GM12873 (cell line): ENCODE results near the gene UBE2E2.
A peak's percentile ranks its signal among the peaks of the same experiment; 100 is the strongest.

Experiments
- TF ChIP-seq, protein P1 (sequence below): IDR thresholded peaks from 2 replicates; pipeline ENCODE4 v1.5.1; 2012; ENCODE audit warnings: low read depth, mild to moderate bottlenecking, moderate library complexity, low read length, control low read depth; ENCODE audit not compliant: insufficient read depth; ENCODE audit errors: missing control alignments

Gene UBE2E2

DNA sequence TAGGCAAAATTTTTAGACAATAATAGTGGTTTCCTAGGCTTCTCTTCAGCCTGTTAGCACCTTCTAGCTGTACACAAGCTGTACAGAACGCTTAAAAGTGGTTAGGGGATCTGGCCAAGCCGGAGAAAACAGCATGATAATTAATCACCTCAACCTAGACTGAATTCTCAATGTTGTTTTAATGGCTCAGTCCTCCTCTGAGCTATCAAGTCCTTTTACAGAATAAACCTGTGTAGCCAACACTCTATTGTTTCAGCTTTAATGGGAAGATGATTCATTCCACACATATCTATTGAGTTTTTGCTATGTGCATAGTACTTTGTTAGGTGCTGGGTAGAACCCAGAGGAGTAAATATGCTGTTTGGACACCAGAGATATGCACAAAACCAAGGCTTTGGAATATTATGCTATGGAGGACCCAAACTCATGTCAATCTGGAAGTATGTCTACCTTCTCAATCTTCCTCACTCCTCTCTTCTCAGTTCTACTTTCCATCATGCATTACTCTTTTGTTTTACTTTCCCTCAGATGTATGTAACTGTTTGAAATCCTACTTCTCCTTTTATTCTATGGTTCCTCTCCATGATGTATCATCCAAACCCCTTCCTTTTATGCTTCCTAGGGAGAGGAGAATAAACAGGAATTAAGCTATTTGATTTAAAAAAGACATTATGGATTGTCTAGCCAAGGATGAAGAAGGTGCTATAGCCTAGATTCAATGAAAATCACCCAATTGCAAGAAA, 27.6 kb upstream of the UBE2E2 start:
- TF ChIP-seq, protein P1, sequence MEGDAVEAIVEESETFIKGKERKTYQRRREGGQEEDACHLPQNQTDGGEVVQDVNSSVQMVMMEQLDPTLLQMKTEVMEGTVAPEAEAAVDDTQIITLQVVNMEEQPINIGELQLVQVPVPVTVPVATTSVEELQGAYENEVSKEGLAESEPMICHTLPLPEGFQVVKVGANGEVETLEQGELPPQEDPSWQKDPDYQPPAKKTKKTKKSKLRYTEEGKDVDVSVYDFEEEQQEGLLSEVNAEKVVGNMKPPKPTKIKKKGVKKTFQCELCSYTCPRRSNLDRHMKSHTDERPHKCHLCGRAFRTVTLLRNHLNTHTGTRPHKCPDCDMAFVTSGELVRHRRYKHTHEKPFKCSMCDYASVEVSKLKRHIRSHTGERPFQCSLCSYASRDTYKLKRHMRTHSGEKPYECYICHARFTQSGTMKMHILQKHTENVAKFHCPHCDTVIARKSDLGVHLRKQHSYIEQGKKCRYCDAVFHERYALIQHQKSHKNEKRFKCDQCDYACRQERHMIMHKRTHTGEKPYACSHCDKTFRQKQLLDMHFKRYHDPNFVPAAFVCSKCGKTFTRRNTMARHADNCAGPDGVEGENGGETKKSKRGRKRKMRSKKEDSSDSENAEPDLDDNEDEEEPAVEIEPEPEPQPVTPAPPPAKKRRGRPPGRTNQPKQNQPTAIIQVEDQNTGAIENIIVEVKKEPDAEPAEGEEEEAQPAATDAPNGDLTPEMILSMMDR: no peak

DNA sequence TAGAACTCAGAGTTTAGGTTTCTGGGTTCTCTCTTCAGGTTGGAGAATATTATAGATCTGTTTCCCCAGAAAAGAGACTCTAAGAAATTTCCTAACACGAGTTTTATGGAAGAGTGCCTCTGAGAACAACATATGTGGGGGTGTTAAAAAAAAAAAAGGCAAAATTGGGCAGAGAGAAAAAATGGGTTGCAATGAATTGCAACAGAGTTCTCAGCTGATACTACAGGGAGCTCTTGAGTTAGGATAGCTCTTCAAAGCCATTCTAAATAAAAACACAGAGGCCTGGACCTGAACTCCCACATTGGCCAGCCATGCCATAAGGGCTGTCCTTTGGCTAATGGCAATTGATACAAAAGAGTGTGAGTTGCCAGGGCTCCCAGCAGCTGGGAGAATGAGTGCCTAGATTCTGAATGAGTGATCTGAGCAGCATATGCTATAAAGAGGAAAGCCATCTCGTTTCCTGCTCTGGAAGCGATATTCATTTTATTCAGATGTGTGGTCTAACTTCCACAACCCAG, 20.1 kb upstream of the UBE2E2 start:
- TF ChIP-seq, protein P1: no peak

DNA sequence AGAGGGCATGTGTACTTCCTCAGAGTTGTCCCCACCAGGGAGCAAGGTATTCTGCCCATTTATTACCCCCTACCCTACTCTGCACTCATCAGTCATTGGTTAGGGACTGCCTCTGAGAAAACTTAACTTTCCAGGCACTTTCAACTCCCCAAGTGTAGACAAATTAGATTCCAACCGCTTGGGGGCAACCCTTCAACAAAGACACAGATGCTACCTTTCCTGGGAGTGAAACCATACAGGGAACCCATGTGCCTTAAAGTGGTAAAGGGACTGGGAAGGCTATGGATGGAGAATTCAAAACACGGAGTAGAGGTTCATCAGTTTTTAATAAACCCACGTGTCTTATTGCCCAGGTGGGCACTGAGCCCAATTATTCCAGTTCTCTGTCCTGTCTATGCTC, 19.4 kb upstream of the UBE2E2 start:
- TF ChIP-seq, protein P1: peak; percentile 42

DNA sequence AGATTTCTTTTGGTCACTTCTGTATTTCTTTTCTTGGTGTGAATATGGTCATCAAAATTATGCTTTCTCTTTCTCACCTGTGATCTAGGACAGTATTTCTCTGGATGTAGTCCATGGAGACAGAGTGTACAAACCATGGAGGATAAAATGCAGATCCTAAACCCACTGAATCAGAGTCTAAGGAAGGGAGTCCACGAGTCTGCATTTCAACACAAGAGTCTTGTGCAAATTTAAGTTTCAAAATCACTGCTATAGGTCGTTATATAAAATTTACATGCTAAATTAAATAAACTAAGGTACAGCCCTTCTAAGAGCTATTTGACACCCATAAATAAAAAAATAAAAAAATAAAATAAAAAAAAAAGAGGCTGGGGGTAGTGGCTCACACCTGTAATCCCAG, 17.3 kb upstream of the UBE2E2 start:
- TF ChIP-seq, protein P1: no peak

DNA sequence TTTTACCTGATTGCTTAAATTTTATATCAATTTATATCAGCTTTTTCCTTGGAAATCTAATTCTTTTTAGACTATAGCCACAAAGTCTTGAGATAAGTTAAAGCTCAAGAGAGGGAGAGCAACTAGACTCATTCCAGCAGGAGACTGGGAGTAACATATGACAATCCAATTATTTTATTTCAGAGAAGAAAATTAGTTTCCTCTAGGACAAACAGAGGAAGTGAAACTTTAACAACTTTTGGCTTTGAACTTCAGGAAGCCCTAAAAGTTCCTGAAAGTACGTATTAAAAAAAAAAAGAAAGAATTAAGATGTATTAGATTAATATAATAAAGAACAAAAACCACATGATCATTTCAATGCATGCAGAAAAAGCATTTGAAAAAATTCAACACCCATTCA, 13.9 kb upstream of the UBE2E2 start:
- TF ChIP-seq, protein P1: no peak

DNA sequence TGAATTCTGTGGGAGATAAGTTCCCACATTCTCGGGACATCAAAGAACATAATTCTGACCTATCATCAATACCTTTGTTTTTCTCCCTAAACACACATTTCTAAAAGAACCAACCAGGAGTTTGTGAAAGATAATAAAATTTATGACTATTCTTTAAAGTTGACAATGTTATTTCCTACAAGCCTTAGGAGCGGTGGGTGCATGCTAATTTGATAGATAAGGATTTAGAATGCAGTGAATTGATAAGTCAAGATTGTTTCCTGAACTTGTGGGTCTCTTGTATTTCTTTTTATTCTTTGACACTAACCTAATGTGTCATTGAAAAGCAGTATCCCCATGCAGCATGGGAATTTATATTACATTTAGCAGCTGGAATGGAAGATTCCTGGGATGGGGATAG, 10.3 kb upstream of the UBE2E2 start:
- TF ChIP-seq, protein P1: no peak

DNA sequence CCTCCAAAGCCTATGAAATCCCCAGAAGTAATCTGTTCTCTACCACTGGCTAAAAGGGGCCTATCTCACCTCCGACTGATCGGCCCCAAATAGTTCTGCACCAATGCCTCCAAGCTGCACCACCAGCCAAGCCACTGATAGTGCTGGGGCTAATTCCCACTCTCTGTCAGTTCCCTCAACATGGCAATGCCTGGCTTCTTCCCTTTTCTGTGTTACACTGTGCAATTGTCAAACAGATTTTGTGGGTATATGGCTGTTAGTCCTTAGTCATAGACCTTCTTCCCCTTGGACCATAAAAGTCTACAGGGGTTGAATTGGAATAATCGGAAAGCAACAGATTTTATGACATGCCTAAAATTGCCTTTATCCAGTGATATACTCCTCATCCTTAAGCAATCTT, 9.3 kb upstream of the UBE2E2 start:
- TF ChIP-seq, protein P1: no peak
